ENCODE data around the gene MRPL17. TPM values are rescaled to one million over a fixed set of nuclear protein-coding genes. Genes with fewer than 3 reads are reported as not detected.

The MRPL17 gene
- polyA plus RNA-seq, 6 donors from 2014 or later = 9.7 to 16.0 (median 11.7) TPM

GRCh38 chr11:6631361-6631890 lies 51.7 kb downstream of the MRPL17 start:
- Mint-ChIP-seq H3K4me1 (peaks cover 17 to 21% (median 18%) of the 10 kb centered on the region in 3 donors), H3K9me3 (no peaks in the 10 kb centered on the region), H3K36me3 (no peaks in the 10 kb centered on the region), H3K27ac (peak overlapping the region in 1 of 6 donors; percentile 72), H3K4me3 (no peak overlapping the region), H3K27me3 (no peaks in the 10 kb centered on the region)
- ATAC-seq (ENCODE audit: low read depth in 2 of 2) = no peak
- DNase-seq = no peak

- no peak for DNase-seq
- Mint-ChIP-seq H3K36me3 (no peaks in the 10 kb centered on the region), H3K27me3 (no peaks in the 10 kb centered on the region), H3K4me3 (no peak overlapping the region), H3K4me1 (peaks cover 19 to 22% (median 21%) of the 10 kb centered on the region in 3 donors), H3K27ac (no peak overlapping the region), H3K9me3 (no peaks in the 10 kb centered on the region)
- no peak for ATAC-seq (ENCODE audit: low read depth in 2 of 2)
Observed at GRCh38 chr11:6630632-6631291, 52.4 kb downstream of the MRPL17 start.

Other genes starting within 250 kb of the MRPL17 start
- under 1 TPM in 2 of 6 donors, not detected in 4; 0.19 to 0.95 TPM for gene HPX, start 242.4 kb downstream of the MRPL17 start, polyA plus RNA-seq (ENCODE audit: low read depth in 6 of 6)
- gene TRIM3, start 209.4 kb downstream of the MRPL17 start, polyA plus RNA-seq (ENCODE audit: low read depth in 6 of 6) = 1 to 10 TPM in 4 of 6 donors, under 1 TPM in 2; 0.88 to 2.7 (median 1.8) TPM
- 10 to 100 TPM; 22.9 to 37.3 (median 29.7) TPM for gene ARFIP2, start 202.0 kb downstream of the MRPL17 start, polyA plus RNA-seq (ENCODE audit: low read depth in 6 of 6)
- gene TIMM10B, start 201.8 kb downstream of the MRPL17 start, polyA plus RNA-seq (ENCODE audit: low read depth in 6 of 6) = 10 to 100 TPM; 22.0 to 43.4 (median 30.4) TPM
- gene DNHD1, start 186.1 kb downstream of the MRPL17 start, polyA plus RNA-seq (ENCODE audit: low read depth in 6 of 6) = 1 to 10 TPM in 5 of 6 donors, under 1 TPM in 1; 0.90 to 2.6 (median 1.7) TPM
- gene RRP8, start 79.7 kb downstream of the MRPL17 start, polyA plus RNA-seq (ENCODE audit: low read depth in 6 of 6) = 10 to 100 TPM; 13.7 to 33.8 (median 18.6) TPM
- gene ILK, start 79.6 kb downstream of the MRPL17 start, polyA plus RNA-seq (ENCODE audit: low read depth in 6 of 6) = 10 to 100 TPM; 49.8 to 87.8 (median 73.8) TPM
- gene TAF10, start 71.1 kb downstream of the MRPL17 start, polyA plus RNA-seq (ENCODE audit: low read depth in 6 of 6) = 100 to 1,000 TPM; 203 to 344 (median 273) TPM
- 100 to 1,000 TPM; 146 to 198 (median 176) TPM for gene TPP1, start 63.9 kb downstream of the MRPL17 start, polyA plus RNA-seq (ENCODE audit: low read depth in 6 of 6)
- under 1 TPM in 5 of 6 donors, not detected in 1; 0.07 to 0.85 (median 0.19) TPM for gene DCHS1, start 27.5 kb downstream of the MRPL17 start, polyA plus RNA-seq (ENCODE audit: low read depth in 6 of 6)
- gene OR2AG2, start 88.6 kb upstream of the MRPL17 start, polyA plus RNA-seq (ENCODE audit: low read depth in 6 of 6) = not detected
- not detected for gene OR2AG1, start 99.7 kb upstream of the MRPL17 start, polyA plus RNA-seq (ENCODE audit: low read depth in 6 of 6)
- not detected for gene OR6A2, start 116.3 kb upstream of the MRPL17 start, polyA plus RNA-seq (ENCODE audit: low read depth in 6 of 6)
- gene OR10A5, start 162.3 kb upstream of the MRPL17 start, polyA plus RNA-seq (ENCODE audit: low read depth in 6 of 6) = not detected
- not detected for gene OR10A2, start 179.7 kb upstream of the MRPL17 start, polyA plus RNA-seq (ENCODE audit: low read depth in 6 of 6)
- gene OR10A4, start 193.3 kb upstream of the MRPL17 start, polyA plus RNA-seq (ENCODE audit: low read depth in 6 of 6) = not detected
- not detected for gene OR2D2, start 209.2 kb upstream of the MRPL17 start, polyA plus RNA-seq (ENCODE audit: low read depth in 6 of 6)
- not detected for gene OR2D3, start 237.7 kb upstream of the MRPL17 start, polyA plus RNA-seq (ENCODE audit: low read depth in 6 of 6)
- gene ZNF215, start 243.1 kb upstream of the MRPL17 start, polyA plus RNA-seq (ENCODE audit: low read depth in 6 of 6) = under 1 TPM in 3 of 6 donors, not detected in 3; 0.17 to 0.47 (median 0.23) TPM

Measured in naive B cell (primary cell).